Osteocyte (in vitro differentiated cells): Measurements from ENCODE around the gene ANKFY1. TPM values are rescaled to one million over a fixed set of nuclear protein-coding genes. Genes with fewer than 3 reads are reported as not detected.
A peak's percentile ranks its signal among the peaks of the same experiment; 100 is the strongest.

Experiments
- DNase-seq: peaks from one replicate; pipeline ENCODE4 v3.0.0; 2021; ENCODE audit warnings: mixed read lengths; ENCODE audit not compliant: unreplicated experiment; ENCODE audit errors: extremely low spot score
- H3K27ac Mint-ChIP-seq: one replicate; pipeline ENCODE4 v1.8.0; 2021; ENCODE audit warnings: mild to moderate bottlenecking, mixed read lengths; ENCODE audit not compliant: unreplicated experiment
- H3K27me3 Mint-ChIP-seq: one replicate; pipeline ENCODE4 v1.8.0; 2021; ENCODE audit warnings: mixed read lengths; ENCODE audit not compliant: unreplicated experiment
- H3K36me3 Mint-ChIP-seq: one replicate; pipeline ENCODE4 v1.8.0; 2021; ENCODE audit warnings: mixed read lengths; ENCODE audit not compliant: unreplicated experiment
- H3K4me1 Mint-ChIP-seq: one replicate; pipeline ENCODE4 v1.8.0; 2021; ENCODE audit warnings: mixed read lengths; ENCODE audit not compliant: unreplicated experiment
- H3K4me3 Mint-ChIP-seq: one replicate; pipeline ENCODE4 v1.8.0; 2021; ENCODE audit warnings: mild to moderate bottlenecking, moderate library complexity, mixed read lengths; ENCODE audit not compliant: unreplicated experiment
- H3K9me3 Mint-ChIP-seq: one replicate; pipeline ENCODE4 v1.8.0; 2021; ENCODE audit warnings: mixed read lengths; ENCODE audit not compliant: unreplicated experiment
- CTCF ChIP-seq: fragments of 200-600 bp; sonication (generic); IDR thresholded peaks from 2 replicates; pipeline ENCODE4 v1.5.0; 2021; ENCODE audit warnings: antibody characterized with exemption, mild to moderate bottlenecking, moderate library complexity
- total RNA-seq: library from RNA; stranded (reverse); gene quantifications from 2 replicates; pipeline ENCODE4 v1.2.1, GENCODE V29; 2021

Gene ANKFY1
- total RNA-seq, 1 donor from 2014 or later, result 61.2 TPM

- Mint-ChIP-seq H3K4me3 (no peak overlapping the region), H3K27me3 (no peaks in the 10 kb centered on the region), H3K4me1 (no peaks in the 10 kb centered on the region), H3K9me3 (no peaks in the 10 kb centered on the region), H3K36me3 (peaks cover 14% of the 10 kb centered on the region), H3K27ac (no peak overlapping the region)
- TF ChIP-seq CTCF, result no peak
- DNase-seq, result no peak
These were observed 7.0 kb upstream of the ANKFY1 start for GRCh38 chr17:4270736-4271135.

GRCh38 chr17:4269915-4270314, 6.1 kb upstream of the ANKFY1 start:
- no peak overlapping the region for H3K4me3 Mint-ChIP-seq
- no peaks in the 10 kb centered on the region for H3K27me3 Mint-ChIP-seq
- no peak for DNase-seq
- H3K36me3 Mint-ChIP-seq, result peaks cover 14% of the 10 kb centered on the region
- H3K27ac Mint-ChIP-seq, result no peak overlapping the region
- no peaks in the 10 kb centered on the region for H3K9me3 Mint-ChIP-seq
- peaks cover 3% of the 10 kb centered on the region for H3K4me1 Mint-ChIP-seq
- no peak for TF ChIP-seq CTCF

- Mint-ChIP-seq H3K36me3 (peaks cover 14% of the 10 kb centered on the region), H3K4me1 (peaks cover 21% of the 10 kb centered on the region), H3K27ac (no peak overlapping the region), H3K9me3 (no peaks in the 10 kb centered on the region), H3K27me3 (no peaks in the 10 kb centered on the region), H3K4me3 (no peak overlapping the region)
- DNase-seq, result no peak
- no peak for TF ChIP-seq CTCF
These were observed 3.6 kb upstream of the ANKFY1 start for GRCh38 chr17:4267402-4267801.

- Mint-ChIP-seq H3K9me3 (no peaks in the 10 kb centered on the region), H3K4me1 (peaks cover 28% of the 10 kb centered on the region), H3K4me3 (no peak overlapping the region), H3K27me3 (no peaks in the 10 kb centered on the region), H3K36me3 (peaks cover 9% of the 10 kb centered on the region), H3K27ac (no peak overlapping the region)
- TF ChIP-seq CTCF, result no peak
- no peak for DNase-seq
These were observed 2.8 kb upstream of the ANKFY1 start for GRCh38 chr17:4266550-4266949.

- Mint-ChIP-seq H3K9me3 (peaks cover 7% of the 10 kb centered on the region), H3K36me3 (peaks cover 16% of the 10 kb centered on the region), H3K4me1 (peaks cover 31% of the 10 kb centered on the region), H3K27ac (peak overlapping the region; percentile 62), H3K4me3 (peak overlapping the region; percentile 80), H3K27me3 (no peaks in the 10 kb centered on the region)
- no peak for TF ChIP-seq CTCF
- no peak for DNase-seq
These were observed 1.1 kb downstream of the ANKFY1 start for GRCh38 chr17:4262703-4263102.
